HCT116 (cell line): ENCODE data around the gene TMC4. TPM values are rescaled to one million over a fixed set of nuclear protein-coding genes. Genes with fewer than 3 reads are reported as not detected.

Experiments used
- ATAC-seq: fragments of 200-7000 bp; cut with Tn5 transposase; 2 replicates; pipeline ENCODE4 v1.9.1; 2020; ENCODE audit warnings: mild to moderate bottlenecking, moderate library complexity
- BruUV-seq: library from RNA; stranded (reverse); fragments of 400-500 nt; replicated peaks from 2 replicates; lab custom pipeline; 2021; lab: Mats Ljungman, UMichigan
- CTCF ChIA-PET: fragments of 300-600 bp; sonication (Branson Sonifier 250); formaldehyde crosslinking; loops from one replicate; lab custom pipeline; 2021; ENCODE audit warnings: antibody characterized with exemption; lab: Charles Lee
- POLR2A ChIA-PET: fragments of 300-600, 350-600 bp; sonication (Branson Sonifier 250); formaldehyde crosslinking; loops from one replicate; lab custom pipeline; 2021; ENCODE audit warnings: antibody characterized with exemption; lab: Charles Lee
- RAD21 ChIA-PET, 2 experiments: fragments of 300-600 bp; sonication (Branson Sonifier 250); formaldehyde crosslinking; loops; one replicate each; lab custom pipeline; 2023; ENCODE audit warnings: low total read pairs in 2 of 2; ENCODE audit not compliant: uncharacterized antibody in 2 of 2, unreplicated experiment in 2 of 2, low non-redundant PET in 1 of 2; lab: Charles Lee
- DNase-seq: peaks from one replicate; pipeline ENCODE4 v3.0.0-alpha.2; 2010; ENCODE audit warnings: low read depth, low spot score
- H2AFZ ChIP-seq: fragments of 200-600 bp; shearing (Covaris generic), sonication (generic); 2 replicates; pipeline ENCODE4 v1.6.1; 2017; ENCODE audit warnings: low read depth, mixed run types, mixed read lengths, antibody characterized with exemption, low read length; ENCODE audit not compliant: poor library complexity, severe bottlenecking
- H3K27ac ChIP-seq: 2 replicates; pipeline ENCODE4 v1.5.1; 2012; ENCODE audit warnings: low read depth, low read length
- H3K27me3 ChIP-seq: fragments of 200-600 bp; sonication (generic); 2 replicates; pipeline ENCODE4 v1.6.1; 2016; ENCODE audit warnings: mixed run types, low read length, mixed read lengths; ENCODE audit not compliant: insufficient read depth
- H3K36me3 ChIP-seq, 2 experiments: fragments of 200-500 bp in 1 of 2; fragments of 200-600 bp in 1 of 2; sonication (Bioruptor generic) in 1 of 2; sonication (generic) in 1 of 2; 2 replicates each; pipeline versions ENCODE4 v1.5.1 to v1.6.1; 2014 to 2016; ENCODE audit warnings: low read length in 2 of 2, inconsistent platforms in 1 of 2, mixed read lengths in 1 of 2, mixed run types in 1 of 2; ENCODE audit not compliant: insufficient read depth in 2 of 2, control insufficient read depth in 1 of 2
- H3K4me1 ChIP-seq, 2 experiments: fragments of 200-600 bp in 1 of 2; sonication (generic) in 1 of 2; 2 replicates each; pipeline versions ENCODE4 v1.5.1 to v1.6.1; 2012 to 2017; ENCODE audit warnings: low read length in 2 of 2, inconsistent platforms in 1 of 2, mild to moderate bottlenecking in 1 of 2, mixed read lengths in 1 of 2, mixed run types in 1 of 2, moderate library complexity in 1 of 2; ENCODE audit not compliant: insufficient read depth in 2 of 2, control insufficient read depth in 1 of 2
- H3K4me2 ChIP-seq: fragments of 200-600 bp; sonication (generic); 2 replicates; pipeline ENCODE4 v1.6.1; 2017; ENCODE audit warnings: mixed run types, low read length, mixed read lengths
- H3K4me3 ChIP-seq, 2 experiments: fragments of 200-600 bp in 1 of 2; sonication (generic) in 1 of 2; replicated peaks in 1 of 2; 2 replicates each; pipeline ENCODE4 v1.5.1; 2011 to 2016; ENCODE audit warnings: low read length in 2 of 2, control low read depth in 1 of 2, low read depth in 1 of 2, mild to moderate bottlenecking in 1 of 2, mixed read lengths in 1 of 2, mixed run types in 1 of 2
- H3K79me2 ChIP-seq: fragments of 200-600 bp; sonication (generic); 2 replicates; pipeline ENCODE4 v1.6.1; 2017; ENCODE audit warnings: mild to moderate bottlenecking, mixed run types, low read length, moderate library complexity, mixed read lengths; ENCODE audit not compliant: insufficient read depth
- H3K9ac ChIP-seq: fragments of 200-600 bp; sonication (generic); 2 replicates; pipeline ENCODE4 v1.6.1; 2016; ENCODE audit warnings: low read length, mixed read lengths
- H3K9me2 ChIP-seq: fragments of 200-600 bp; sonication (generic), shearing (Covaris generic); 2 replicates; pipeline ENCODE4 v1.6.1; 2017; ENCODE audit warnings: mixed run types, mild to moderate bottlenecking, moderate library complexity; ENCODE audit not compliant: insufficient read depth
- H3K9me3 ChIP-seq, 2 experiments: fragments of 200-500 bp in 1 of 2; fragments of 200-600 bp in 1 of 2; sonication (Bioruptor generic) in 1 of 2; sonication (generic) in 1 of 2; 2 replicates each; pipeline ENCODE4 v1.6.1; 2014 to 2017; ENCODE audit warnings: low read length in 2 of 2, mixed read lengths in 2 of 2, inconsistent platforms in 1 of 2, low read depth in 1 of 2, mild to moderate bottlenecking in 1 of 2, mixed run types in 1 of 2, moderate library complexity in 1 of 2; ENCODE audit not compliant: control insufficient read depth in 1 of 2, insufficient read depth in 1 of 2
- H4K20me1 ChIP-seq: fragments of 200-600 bp; sonication (generic), shearing (Covaris generic); 2 replicates; pipeline ENCODE4 v1.6.1; 2017; ENCODE audit warnings: mixed run types, mild to moderate bottlenecking, moderate library complexity; ENCODE audit not compliant: insufficient read depth
- CBX3 ChIP-seq: IDR thresholded peaks from 2 replicates; pipeline ENCODE4 v1.6.1; 2012; ENCODE audit warnings: low read depth
- EGR1 ChIP-seq: IDR thresholded peaks from 2 replicates; pipeline ENCODE4 v1.6.1; 2012; ENCODE audit warnings: low read depth
- ELF1 ChIP-seq: IDR thresholded peaks from 2 replicates; pipeline ENCODE4 v1.6.1; 2012; ENCODE audit warnings: low read depth, borderline replicate concordance
- EZH2 ChIP-seq: fragments of 200-600 bp; sonication (generic); IDR thresholded peaks from 2 replicates; pipeline ENCODE4 v1.6.1; 2017; ENCODE audit warnings: antibody characterized with exemption, mixed run types
- EZH2phosphoT487 ChIP-seq: fragments of 200-600 bp; IDR thresholded peaks from 2 replicates; pipeline ENCODE4 v1.6.1; 2018; ENCODE audit warnings: antibody characterized with exemption, borderline replicate concordance
- FOSL1 ChIP-seq: IDR thresholded peaks from 2 replicates; pipeline ENCODE4 v1.6.1; 2012; ENCODE audit warnings: low read depth
- JUND ChIP-seq: IDR thresholded peaks from 2 replicates; pipeline ENCODE4 v1.6.1; 2012
- POLR2A ChIP-seq: IDR thresholded peaks from 2 replicates; pipeline ENCODE4 v1.7.0; 2011; ENCODE audit warnings: borderline replicate concordance; ENCODE audit not compliant: insufficient read depth, insufficient read length; ENCODE audit errors: extremely low read depth
- RAD21 ChIP-seq: IDR thresholded peaks from 2 replicates; pipeline ENCODE4 v1.6.1; 2012; ENCODE audit warnings: low read depth, mild to moderate bottlenecking
- SIN3A ChIP-seq: IDR thresholded peaks from 2 replicates; pipeline ENCODE4 v1.6.1; 2012; ENCODE audit warnings: low read depth
- SP1 ChIP-seq: IDR thresholded peaks from 2 replicates; pipeline ENCODE4 v1.6.1; 2012; ENCODE audit warnings: low read depth
- TCF7L2 ChIP-seq: IDR thresholded peaks from 2 replicates; pipeline ENCODE4 v1.7.0; 2011; ENCODE audit warnings: borderline replicate concordance, inconsistent platforms; ENCODE audit not compliant: insufficient read depth, insufficient read length; ENCODE audit errors: extremely low read depth
- YY1 ChIP-seq: IDR thresholded peaks from 2 replicates; pipeline ENCODE4 v1.6.1; 2011; ENCODE audit warnings: low read length, low read depth, moderate library complexity, mild to moderate bottlenecking; ENCODE audit not compliant: insufficient replicate concordance; ENCODE audit errors: extremely low read depth
- ZFX ChIP-seq: fragments of 450-650 bp; IDR thresholded peaks from 2 replicates; pipeline ENCODE4 v1.6.1; 2017
- intact Hi-C: fragments of 100-400 bp; cut with micrococcal nuclease; formaldehyde crosslinking; loops from 2 replicates; pipeline ENCODE4 v1.10.0; 2022
- total RNA-seq: library from RNA; stranded (reverse); gene quantifications from one replicate; pipeline ENCODE4 v1.2.1, GENCODE V29; 2021; ENCODE audit not compliant: unreplicated experiment
- TF ChIP-seq, protein P1 (sequence below): IDR thresholded peaks from 2 replicates; pipeline ENCODE4 v1.6.1; 2012
- TF ChIP-seq, protein P2 (sequence below), 3 experiments: fragments of 200-600 bp in 1 of 3; sonication (generic) in 1 of 3; IDR thresholded peaks in 2 of 3; conservative IDR thresholded peaks in 1 of 3; 2 replicates each; pipeline ENCODE4 v1.5.1; 2012 to 2017; ENCODE audit warnings: low read depth in 2 of 3, low read length in 2 of 3, antibody characterized with exemption in 1 of 3, borderline replicate concordance in 1 of 3, control low read depth in 1 of 3, mild to moderate bottlenecking in 1 of 3, mixed read lengths in 1 of 3, mixed run types in 1 of 3, moderate library complexity in 1 of 3; ENCODE audit not compliant: insufficient read depth in 1 of 3
- TF ChIP-seq, protein P3 (sequence below): IDR thresholded peaks from 2 replicates; pipeline ENCODE4 v1.6.1; 2011; ENCODE audit warnings: mild to moderate bottlenecking, low read length, moderate library complexity; ENCODE audit not compliant: insufficient replicate concordance; ENCODE audit errors: extremely low read depth

The TMC4 gene
- total RNA-seq, 1 experiment from 2014 or later: 60.3 TPM

DNA sequence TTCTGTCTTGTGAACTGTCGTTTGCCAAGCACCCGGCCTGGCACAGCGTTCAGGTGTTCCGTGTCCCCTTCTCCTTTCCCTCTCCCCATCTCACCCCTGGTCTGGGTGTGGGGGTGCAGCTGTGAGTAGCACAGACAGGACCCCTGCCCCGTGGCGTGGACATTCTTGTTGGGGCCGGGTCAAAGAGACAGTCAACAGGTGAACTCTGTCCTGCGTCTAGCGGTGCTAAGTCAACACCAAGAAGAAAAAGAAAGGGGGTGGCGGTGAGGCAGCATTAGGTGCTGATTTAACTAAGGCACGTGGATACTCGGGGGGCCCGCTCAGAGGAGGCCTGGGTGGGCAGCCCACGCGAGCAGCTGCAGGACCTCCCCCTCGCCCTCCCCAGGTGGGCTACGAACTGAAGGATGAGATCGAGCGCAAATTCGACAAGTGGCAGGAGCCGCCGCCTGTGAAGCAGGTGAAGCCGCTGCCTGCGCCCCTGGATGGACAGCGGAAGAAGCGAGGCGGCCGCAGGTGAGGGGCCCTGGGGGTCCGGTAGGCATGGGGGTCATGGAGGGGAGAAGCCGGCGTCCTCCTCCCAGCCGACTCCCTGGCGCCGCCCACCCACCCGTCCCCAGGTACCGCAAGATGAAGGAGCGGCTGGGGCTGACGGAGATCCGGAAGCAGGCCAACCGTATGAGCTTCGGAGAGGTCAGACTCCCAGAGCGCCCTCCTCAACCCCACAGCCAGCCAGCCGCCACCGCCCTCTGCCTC is 45.1 kb downstream of the TMC4 start:
- no peaks in the 10 kb centered on the region for H3K9me2 ChIP-seq
- ATAC-seq: no peak
- CTCF ChIA-PET: no interaction called here
- H2AFZ ChIP-seq: no peak overlapping the region
- H3K27me3 ChIP-seq: no peaks in the 10 kb centered on the region
- H3K9me3 ChIP-seq: no peaks in the 10 kb centered on the region
- DNase-seq: no peak
- no TSS peak for BruUV-seq
- H3K4me2 ChIP-seq: no peak overlapping the region
- H3K36me3 ChIP-seq: peaks cover 27 to 44% of the 10 kb centered on the region in 2 experiments; a peak in 3 of 4 replicates
- H3K79me2 ChIP-seq: no peaks in the 10 kb centered on the region
- RAD21 ChIA-PET: no interaction called here
- no peak overlapping the region for H3K4me3 ChIP-seq
- no peak for TF ChIP-seq SIN3A
- no peak for TF ChIP-seq EZH2
- no peaks in the 10 kb centered on the region for H3K4me1 ChIP-seq
- intact Hi-C loops: no loop called here
- H4K20me1 ChIP-seq: no peaks in the 10 kb centered on the region
- H3K27ac ChIP-seq: no peak overlapping the region
- POLR2A ChIA-PET: no interaction called here
- H3K9ac ChIP-seq: no peak overlapping the region

DNA sequence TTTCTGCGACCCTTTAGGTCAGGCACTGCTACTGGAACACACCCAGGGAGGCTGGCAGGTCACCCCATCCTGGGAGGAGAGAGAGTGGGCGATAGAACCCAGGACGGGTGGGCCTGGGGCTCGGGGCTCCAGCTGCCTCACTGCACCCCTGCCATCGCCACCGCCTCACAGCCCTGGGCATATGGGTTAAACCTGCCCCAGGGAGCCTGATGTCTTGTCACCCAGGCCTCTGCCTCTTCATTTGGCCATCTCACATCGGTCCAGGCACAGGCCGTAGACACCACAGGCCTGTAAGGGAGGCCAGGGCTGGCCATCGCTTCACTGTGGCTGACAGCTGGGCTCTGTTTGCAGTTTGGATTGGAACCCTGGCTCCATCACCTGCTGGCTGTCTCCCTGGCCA is 47.2 kb downstream of the TMC4 start:
- ChIA-PET POLR2A (no interaction called here), RAD21 (no interaction called here), CTCF (no interaction called here)
- Histone ChIP-seq H3K4me1 (no peaks in the 10 kb centered on the region), H3K9me3 (no peaks in the 10 kb centered on the region), H3K4me2 (no peak overlapping the region), H3K4me3 (no peak overlapping the region), H3K27ac (no peak overlapping the region), H3K79me2 (no peaks in the 10 kb centered on the region), H4K20me1 (no peaks in the 10 kb centered on the region), H3K9ac (no peak overlapping the region), H3K27me3 (no peaks in the 10 kb centered on the region), H3K36me3 (peaks cover 40 to 47% of the 10 kb centered on the region in 2 experiments; a peak in 3 of 4 replicates), H3K9me2 (no peaks in the 10 kb centered on the region), H2AFZ (no peak overlapping the region)
- BruUV-seq: no TSS peak
- intact Hi-C loops: no loop called here
- ATAC-seq (no peak), DNase-seq (no peak)
- TF ChIP-seq SIN3A (no peak), TCF7L2 (no peak), ELF1 (no peak), EZH2phosphoT487 (no peak), POLR2A (no peak), EGR1 (no peak), CBX3 (no peak), FOSL1 (no peak), ZFX (no peak), RAD21 (no peak), EZH2 (no peak), JUND (no peak), YY1 (no peak), SP1 (no peak)
- TF ChIP-seq, protein P1, sequence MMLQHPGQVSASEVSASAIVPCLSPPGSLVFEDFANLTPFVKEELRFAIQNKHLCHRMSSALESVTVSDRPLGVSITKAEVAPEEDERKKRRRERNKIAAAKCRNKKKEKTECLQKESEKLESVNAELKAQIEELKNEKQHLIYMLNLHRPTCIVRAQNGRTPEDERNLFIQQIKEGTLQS: no peak
- TF ChIP-seq, protein P2, sequence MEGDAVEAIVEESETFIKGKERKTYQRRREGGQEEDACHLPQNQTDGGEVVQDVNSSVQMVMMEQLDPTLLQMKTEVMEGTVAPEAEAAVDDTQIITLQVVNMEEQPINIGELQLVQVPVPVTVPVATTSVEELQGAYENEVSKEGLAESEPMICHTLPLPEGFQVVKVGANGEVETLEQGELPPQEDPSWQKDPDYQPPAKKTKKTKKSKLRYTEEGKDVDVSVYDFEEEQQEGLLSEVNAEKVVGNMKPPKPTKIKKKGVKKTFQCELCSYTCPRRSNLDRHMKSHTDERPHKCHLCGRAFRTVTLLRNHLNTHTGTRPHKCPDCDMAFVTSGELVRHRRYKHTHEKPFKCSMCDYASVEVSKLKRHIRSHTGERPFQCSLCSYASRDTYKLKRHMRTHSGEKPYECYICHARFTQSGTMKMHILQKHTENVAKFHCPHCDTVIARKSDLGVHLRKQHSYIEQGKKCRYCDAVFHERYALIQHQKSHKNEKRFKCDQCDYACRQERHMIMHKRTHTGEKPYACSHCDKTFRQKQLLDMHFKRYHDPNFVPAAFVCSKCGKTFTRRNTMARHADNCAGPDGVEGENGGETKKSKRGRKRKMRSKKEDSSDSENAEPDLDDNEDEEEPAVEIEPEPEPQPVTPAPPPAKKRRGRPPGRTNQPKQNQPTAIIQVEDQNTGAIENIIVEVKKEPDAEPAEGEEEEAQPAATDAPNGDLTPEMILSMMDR (IDR thresholded peaks at IDR 0.05 in 2 of 3, conservative IDR thresholded peaks at IDR 0.05 in 1 of 3; ENCODE audit: borderline replicate concordance in 1 of 3, insufficient read depth in 1 of 3, low read depth in 2 of 3, low read length in 2 of 3): no peak
- TF ChIP-seq, protein P3, sequence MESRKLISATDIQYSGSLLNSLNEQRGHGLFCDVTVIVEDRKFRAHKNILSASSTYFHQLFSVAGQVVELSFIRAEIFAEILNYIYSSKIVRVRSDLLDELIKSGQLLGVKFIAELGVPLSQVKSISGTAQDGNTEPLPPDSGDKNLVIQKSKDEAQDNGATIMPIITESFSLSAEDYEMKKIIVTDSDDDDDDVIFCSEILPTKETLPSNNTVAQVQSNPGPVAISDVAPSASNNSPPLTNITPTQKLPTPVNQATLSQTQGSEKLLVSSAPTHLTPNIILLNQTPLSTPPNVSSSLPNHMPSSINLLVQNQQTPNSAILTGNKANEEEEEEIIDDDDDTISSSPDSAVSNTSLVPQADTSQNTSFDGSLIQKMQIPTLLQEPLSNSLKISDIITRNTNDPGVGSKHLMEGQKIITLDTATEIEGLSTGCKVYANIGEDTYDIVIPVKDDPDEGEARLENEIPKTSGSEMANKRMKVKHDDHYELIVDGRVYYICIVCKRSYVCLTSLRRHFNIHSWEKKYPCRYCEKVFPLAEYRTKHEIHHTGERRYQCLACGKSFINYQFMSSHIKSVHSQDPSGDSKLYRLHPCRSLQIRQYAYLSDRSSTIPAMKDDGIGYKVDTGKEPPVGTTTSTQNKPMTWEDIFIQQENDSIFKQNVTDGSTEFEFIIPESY: no peak
